IgD-negative memory B cell (primary cell): Measurements from ENCODE around the gene MARCHF3. TPM values are rescaled to one million over a fixed set of nuclear protein-coding genes. Genes with fewer than 3 reads are reported as not detected.

Experiments
- H3K27ac Mint-ChIP-seq, 3 donors: one replicate each; pipeline ENCODE4 v1.8.0; 2020 to 2022; ENCODE audit warnings: mild to moderate bottlenecking in 3 of 3, mixed read lengths in 3 of 3, moderate library complexity in 1 of 3
- H3K27me3 Mint-ChIP-seq: one replicate; pipeline ENCODE4 v1.8.0; 2021; ENCODE audit warnings: mixed read lengths
- H3K36me3 Mint-ChIP-seq: one replicate; pipeline ENCODE4 v1.8.0; 2020; ENCODE audit warnings: mild to moderate bottlenecking, mixed read lengths
- H3K4me1 Mint-ChIP-seq, 3 donors: one replicate each; pipeline ENCODE4 v1.8.0; 2020 to 2022; ENCODE audit warnings: mixed read lengths in 3 of 3, mild to moderate bottlenecking in 1 of 3
- H3K4me3 Mint-ChIP-seq, 4 donors: one replicate each; pipeline ENCODE4 v1.8.0; 2020 to 2022; ENCODE audit warnings: mild to moderate bottlenecking in 4 of 4, mixed read lengths in 4 of 4, moderate library complexity in 3 of 4
- H3K9me3 Mint-ChIP-seq, 3 donors: one replicate each; pipeline ENCODE4 v1.8.0; 2020 to 2021; ENCODE audit warnings: mixed read lengths in 3 of 3, mild to moderate bottlenecking in 1 of 3
- polyA plus RNA-seq: library from polyadenylated mRNA; unstranded; fragments of 300-500 nt; fragmentation: Illumina TruSeq; gene quantifications from one replicate; pipeline ENCODE4 v1.2.3, GENCODE V29; 2021

Gene MARCHF3
- polyA plus RNA-seq, 1 donor from 2014 or later = 31.7 TPM

- H3K36me3 Mint-ChIP-seq = no peaks in the 10 kb centered on the region
- peak overlapping the region; percentile 79 to 96 (median 90) for H3K27ac Mint-ChIP-seq
- peaks cover 55 to 70% (median 64%) of the 10 kb centered on the region in 3 donors for H3K4me1 Mint-ChIP-seq
- H3K4me3 Mint-ChIP-seq = peak overlapping the region in 3 of 4 donors; percentile 62 to 86 (median 79)
- no peaks in the 10 kb centered on the region for H3K27me3 Mint-ChIP-seq
- H3K9me3 Mint-ChIP-seq = no peaks in the 10 kb centered on the region
These were observed 57.2 kb downstream of the MARCHF3 start for GRCh38 chr5:126973193-126973592.

GRCh38 chr5:126972062-126972895 lies 58.1 kb downstream of the MARCHF3 start:
- H3K27ac Mint-ChIP-seq = peak overlapping the region; percentile 79 to 96 (median 90)
- H3K4me3 Mint-ChIP-seq = peak overlapping the region; percentile 62 to 90 (median 78)
- H3K9me3 Mint-ChIP-seq = no peaks in the 10 kb centered on the region
- peaks cover 55 to 67% (median 59%) of the 10 kb centered on the region in 3 donors for H3K4me1 Mint-ChIP-seq
- H3K36me3 Mint-ChIP-seq = no peaks in the 10 kb centered on the region
- no peaks in the 10 kb centered on the region for H3K27me3 Mint-ChIP-seq

- Mint-ChIP-seq H3K27ac (peak overlapping the region in 2 of 3 donors; percentile 90 to 96), H3K9me3 (no peaks in the 10 kb centered on the region), H3K36me3 (no peaks in the 10 kb centered on the region), H3K4me1 (peaks cover 51 to 61% (median 54%) of the 10 kb centered on the region in 3 donors), H3K27me3 (no peaks in the 10 kb centered on the region), H3K4me3 (peak overlapping the region in 2 of 4 donors; percentile 36 to 90)
These were observed 58.8 kb downstream of the MARCHF3 start for GRCh38 chr5:126971455-126972031.

- H3K27me3 Mint-ChIP-seq = no peaks in the 10 kb centered on the region
- H3K4me3 Mint-ChIP-seq = peak overlapping the region in 2 of 4 donors; percentile 31 to 90
- peaks cover 48 to 56% (median 51%) of the 10 kb centered on the region in 3 donors for H3K4me1 Mint-ChIP-seq
- H3K27ac Mint-ChIP-seq = peak overlapping the region in 2 of 3 donors; percentile 12 to 96
- no peaks in the 10 kb centered on the region for H3K36me3 Mint-ChIP-seq
- H3K9me3 Mint-ChIP-seq = no peaks in the 10 kb centered on the region
These were observed 59.8 kb downstream of the MARCHF3 start for GRCh38 chr5:126970517-126971017.

- H3K4me1 Mint-ChIP-seq = peaks cover 55 to 60% (median 55%) of the 10 kb centered on the region in 3 donors
- H3K4me3 Mint-ChIP-seq = peak overlapping the region in 3 of 4 donors; percentile 5 to 61 (median 33)
- no peaks in the 10 kb centered on the region for H3K27me3 Mint-ChIP-seq
- H3K27ac Mint-ChIP-seq = peak overlapping the region in 1 of 3 donors; percentile 63
- H3K9me3 Mint-ChIP-seq = no peaks in the 10 kb centered on the region
- no peaks in the 10 kb centered on the region for H3K36me3 Mint-ChIP-seq
These were observed 60.8 kb downstream of the MARCHF3 start for GRCh38 chr5:126969548-126969947.

GRCh38 chr5:126967808-126968466 lies 62.4 kb downstream of the MARCHF3 start:
- H3K27me3 Mint-ChIP-seq = no peaks in the 10 kb centered on the region
- H3K27ac Mint-ChIP-seq = peak overlapping the region in 1 of 3 donors; percentile 5
- H3K4me1 Mint-ChIP-seq = peaks cover 50 to 51% (median 50%) of the 10 kb centered on the region in 3 donors
- no peaks in the 10 kb centered on the region for H3K36me3 Mint-ChIP-seq
- H3K4me3 Mint-ChIP-seq = no peak overlapping the region
- no peaks in the 10 kb centered on the region for H3K9me3 Mint-ChIP-seq

- Mint-ChIP-seq H3K9me3 (no peaks in the 10 kb centered on the region), H3K27me3 (no peaks in the 10 kb centered on the region), H3K27ac (no peak overlapping the region), H3K4me3 (no peak overlapping the region), H3K4me1 (peaks cover 42 to 49% (median 47%) of the 10 kb centered on the region in 3 donors), H3K36me3 (no peaks in the 10 kb centered on the region)
These were observed 64.9 kb downstream of the MARCHF3 start for GRCh38 chr5:126965487-126965886.

GRCh38 chr5:126965061-126965475 lies 65.3 kb downstream of the MARCHF3 start:
- H3K4me3 Mint-ChIP-seq = no peak overlapping the region
- H3K9me3 Mint-ChIP-seq = no peaks in the 10 kb centered on the region
- H3K27me3 Mint-ChIP-seq = no peaks in the 10 kb centered on the region
- peaks cover 40 to 48% (median 43%) of the 10 kb centered on the region in 3 donors for H3K4me1 Mint-ChIP-seq
- no peak overlapping the region for H3K27ac Mint-ChIP-seq
- no peaks in the 10 kb centered on the region for H3K36me3 Mint-ChIP-seq

- H3K27me3 Mint-ChIP-seq = no peaks in the 10 kb centered on the region
- H3K4me3 Mint-ChIP-seq = no peak overlapping the region
- no peak overlapping the region for H3K27ac Mint-ChIP-seq
- H3K36me3 Mint-ChIP-seq = no peaks in the 10 kb centered on the region
- H3K4me1 Mint-ChIP-seq = peaks cover 30 to 38% (median 32%) of the 10 kb centered on the region in 3 donors
- no peaks in the 10 kb centered on the region for H3K9me3 Mint-ChIP-seq
These were observed 66.5 kb downstream of the MARCHF3 start for GRCh38 chr5:126963822-126964375.

GRCh38 chr5:126961702-126962101 lies 68.7 kb downstream of the MARCHF3 start:
- no peaks in the 10 kb centered on the region for H3K9me3 Mint-ChIP-seq
- H3K36me3 Mint-ChIP-seq = no peaks in the 10 kb centered on the region
- H3K27me3 Mint-ChIP-seq = no peaks in the 10 kb centered on the region
- H3K4me3 Mint-ChIP-seq = peak overlapping the region in 1 of 4 donors; percentile 10
- H3K4me1 Mint-ChIP-seq = peaks cover 29 to 36% (median 30%) of the 10 kb centered on the region in 3 donors
- H3K27ac Mint-ChIP-seq = peak overlapping the region in 1 of 3 donors; percentile 43

GRCh38 chr5:126961128-126961527 lies 69.2 kb downstream of the MARCHF3 start:
- Mint-ChIP-seq H3K27me3 (no peaks in the 10 kb centered on the region), H3K4me1 (peaks cover 28 to 36% (median 30%) of the 10 kb centered on the region in 3 donors), H3K27ac (peak overlapping the region in 1 of 3 donors; percentile 49), H3K36me3 (no peaks in the 10 kb centered on the region), H3K9me3 (no peaks in the 10 kb centered on the region), H3K4me3 (peak overlapping the region in 1 of 4 donors; percentile 82)

GRCh38 chr5:126959188-126959587 lies 71.2 kb downstream of the MARCHF3 start:
- H3K27ac Mint-ChIP-seq = no peak overlapping the region
- H3K27me3 Mint-ChIP-seq = no peaks in the 10 kb centered on the region
- no peak overlapping the region for H3K4me3 Mint-ChIP-seq
- no peaks in the 10 kb centered on the region for H3K9me3 Mint-ChIP-seq
- H3K36me3 Mint-ChIP-seq = no peaks in the 10 kb centered on the region
- H3K4me1 Mint-ChIP-seq = peaks cover 17 to 31% (median 19%) of the 10 kb centered on the region in 3 donors

GRCh38 chr5:126956991-126957390 lies 73.4 kb downstream of the MARCHF3 start:
- H3K36me3 Mint-ChIP-seq = peaks cover 1% of the 10 kb centered on the region
- H3K4me1 Mint-ChIP-seq = peaks cover 12 to 29% (median 13%) of the 10 kb centered on the region in 3 donors
- no peaks in the 10 kb centered on the region for H3K9me3 Mint-ChIP-seq
- H3K27me3 Mint-ChIP-seq = no peaks in the 10 kb centered on the region
- no peak overlapping the region for H3K27ac Mint-ChIP-seq
- H3K4me3 Mint-ChIP-seq = no peak overlapping the region

GRCh38 chr5:126954981-126955380 lies 75.4 kb downstream of the MARCHF3 start:
- H3K36me3 Mint-ChIP-seq = peaks cover 1% of the 10 kb centered on the region
- no peak overlapping the region for H3K4me3 Mint-ChIP-seq
- H3K9me3 Mint-ChIP-seq = no peaks in the 10 kb centered on the region
- peaks cover 2 to 13% (median 2%) of the 10 kb centered on the region in 3 donors for H3K4me1 Mint-ChIP-seq
- H3K27ac Mint-ChIP-seq = peak overlapping the region in 1 of 3 donors; percentile 64
- H3K27me3 Mint-ChIP-seq = no peaks in the 10 kb centered on the region
